NT2/D1 (cell line): ENCODE data around the gene LFNG.

Experiments
- SUZ12 ChIP-seq: IDR thresholded peaks from 2 replicates; pipeline ENCODE4 v1.6.1; 2011; ENCODE audit not compliant: insufficient read length, insufficient read depth; ENCODE audit errors: extremely low read depth
- YY1 ChIP-seq: IDR thresholded peaks from 2 replicates; pipeline ENCODE4 v1.6.1; 2011; ENCODE audit not compliant: insufficient read length, insufficient read depth
- ZNF274 ChIP-seq: IDR thresholded peaks from 2 replicates; pipeline ENCODE4 v1.6.1; 2011; ENCODE audit warnings: mild to moderate bottlenecking, low read depth, low read length

DNA sequence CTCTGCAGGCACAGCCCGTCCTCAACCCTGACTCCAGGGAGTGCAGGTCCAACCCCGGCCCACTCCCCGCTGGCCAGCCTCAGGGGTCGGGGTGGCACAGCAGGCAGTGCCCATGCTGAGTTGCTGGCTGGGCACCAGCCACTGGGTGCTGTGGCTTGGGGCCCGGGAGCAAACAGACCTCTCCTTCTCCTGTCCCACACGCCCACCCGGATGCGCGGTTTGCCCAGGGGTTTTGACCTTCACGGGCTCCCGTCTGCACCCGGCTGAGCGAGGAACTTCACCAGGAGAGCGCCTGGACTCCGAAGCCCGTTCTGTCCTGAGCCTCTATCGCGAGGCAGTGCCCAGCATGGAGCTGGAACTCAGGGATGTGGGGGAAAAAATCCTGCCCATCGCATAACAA lies 40.8 kb upstream of the LFNG start:
- no peak for TF ChIP-seq YY1
- no peak for TF ChIP-seq ZNF274
- TF ChIP-seq SUZ12: no peak
